Measurements from ENCODE around the gene RAC2.

RAC2 gene

DNA sequence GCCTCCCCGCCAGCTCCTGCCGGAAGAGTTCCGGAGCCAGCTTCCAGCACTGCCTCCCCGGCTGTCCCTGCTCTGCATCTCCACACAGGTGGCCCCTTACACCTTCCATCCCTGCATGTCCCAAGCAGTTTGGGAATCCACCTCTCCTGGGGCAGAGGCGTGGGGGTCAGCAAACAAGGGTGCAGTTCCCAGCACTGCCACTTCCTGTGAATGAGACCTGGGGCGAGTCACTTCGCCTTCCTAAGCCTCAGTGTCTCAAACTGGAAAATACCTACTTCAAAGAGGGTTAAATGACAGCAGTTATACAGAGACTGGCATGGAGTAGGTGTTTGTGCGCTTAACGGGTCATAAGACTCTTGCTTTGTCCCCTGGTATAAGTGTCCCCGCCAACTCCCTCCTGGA is 43.5 kb upstream of the RAC2 start:
- TF ChIP-seq, protein P1, sequence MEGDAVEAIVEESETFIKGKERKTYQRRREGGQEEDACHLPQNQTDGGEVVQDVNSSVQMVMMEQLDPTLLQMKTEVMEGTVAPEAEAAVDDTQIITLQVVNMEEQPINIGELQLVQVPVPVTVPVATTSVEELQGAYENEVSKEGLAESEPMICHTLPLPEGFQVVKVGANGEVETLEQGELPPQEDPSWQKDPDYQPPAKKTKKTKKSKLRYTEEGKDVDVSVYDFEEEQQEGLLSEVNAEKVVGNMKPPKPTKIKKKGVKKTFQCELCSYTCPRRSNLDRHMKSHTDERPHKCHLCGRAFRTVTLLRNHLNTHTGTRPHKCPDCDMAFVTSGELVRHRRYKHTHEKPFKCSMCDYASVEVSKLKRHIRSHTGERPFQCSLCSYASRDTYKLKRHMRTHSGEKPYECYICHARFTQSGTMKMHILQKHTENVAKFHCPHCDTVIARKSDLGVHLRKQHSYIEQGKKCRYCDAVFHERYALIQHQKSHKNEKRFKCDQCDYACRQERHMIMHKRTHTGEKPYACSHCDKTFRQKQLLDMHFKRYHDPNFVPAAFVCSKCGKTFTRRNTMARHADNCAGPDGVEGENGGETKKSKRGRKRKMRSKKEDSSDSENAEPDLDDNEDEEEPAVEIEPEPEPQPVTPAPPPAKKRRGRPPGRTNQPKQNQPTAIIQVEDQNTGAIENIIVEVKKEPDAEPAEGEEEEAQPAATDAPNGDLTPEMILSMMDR (IDR thresholded peaks at IDR 0.05), result no peak

DNA sequence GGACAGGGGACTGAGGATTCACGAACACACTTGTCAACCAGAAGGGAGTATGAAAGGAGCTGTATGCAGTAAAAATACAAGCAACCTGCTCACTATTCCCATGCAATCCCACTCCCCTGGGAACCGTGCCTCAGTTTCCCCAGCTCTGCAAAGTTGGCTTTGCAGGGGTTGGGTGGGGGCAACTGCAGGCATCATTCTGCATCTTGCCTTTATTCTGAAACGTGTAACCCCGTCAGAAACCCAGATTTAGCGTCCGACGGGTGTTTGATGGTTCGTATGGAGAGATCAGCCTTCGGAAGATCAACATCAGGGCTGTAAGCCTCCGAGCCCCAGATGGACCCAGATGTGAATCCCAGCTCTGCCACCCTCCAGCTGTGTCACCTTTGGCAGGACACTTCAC is 41.9 kb upstream of the RAC2 start:
- TF ChIP-seq, protein P1 (IDR thresholded peaks at IDR 0.05), result no peak

DNA sequence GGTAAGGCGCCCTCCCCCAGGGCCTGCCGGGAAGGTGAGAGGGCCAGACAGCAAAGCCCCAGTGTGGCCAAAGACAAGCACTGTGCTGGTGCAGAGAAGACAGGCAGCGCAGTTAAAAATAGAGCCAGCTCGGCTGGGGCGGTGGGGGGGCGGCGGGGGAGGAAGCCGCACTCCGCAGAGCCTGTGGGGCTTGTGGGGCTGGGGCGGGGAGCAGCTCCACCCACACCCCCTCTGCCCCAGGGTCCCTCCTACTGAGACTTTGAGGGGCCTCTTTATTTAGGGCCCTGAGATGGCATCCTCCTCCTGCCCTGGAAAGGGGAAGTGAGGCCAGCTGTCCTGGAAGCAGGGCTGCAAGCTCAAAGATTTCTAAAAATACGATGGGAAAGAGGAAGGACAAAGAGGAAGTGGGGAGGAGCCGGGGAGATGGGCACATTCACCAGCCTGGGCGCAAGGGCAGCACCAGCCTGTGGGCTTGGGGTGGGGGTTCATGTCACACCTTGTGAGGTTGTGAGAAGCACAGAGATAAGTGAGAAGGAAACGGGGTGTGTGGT is 40.8 kb upstream of the RAC2 start:
- TF ChIP-seq, protein P1 (IDR thresholded peaks at IDR 0.05), result no peak

GRCh38 chr22:37284126-37284804 is 40.2 kb upstream of the RAC2 start:
- TF ChIP-seq, protein P1 (IDR thresholded peaks at IDR 0.05), result no peak

- TF ChIP-seq, protein P1 (IDR thresholded peaks at IDR 0.05), result no peak
Observed at GRCh38 chr22:37283393-37283937, 39.4 kb upstream of the RAC2 start.

DNA sequence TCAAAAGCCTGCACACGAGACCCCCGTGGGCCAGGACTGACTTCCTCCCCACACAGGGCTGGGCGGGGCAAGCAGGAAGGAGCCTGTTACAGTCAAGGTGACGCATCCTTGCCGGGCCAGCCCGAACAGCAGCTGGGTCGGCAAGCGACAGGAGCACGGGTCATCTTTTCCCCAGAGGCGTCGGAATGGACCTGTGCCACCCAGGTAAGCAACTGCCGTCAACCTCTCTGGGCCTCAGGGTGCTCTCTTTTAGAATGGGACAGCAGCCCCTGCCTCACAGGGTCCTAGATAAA is 38.3 kb upstream of the RAC2 start, which contains the start of gene CYTH4:
TSS of gene CYTH4 (plus strand) at position 124 of the 293 bp plus-strand sequence. CDS start at position 186, 62 bp downstream.
- TF ChIP-seq, protein P1 (IDR thresholded peaks at IDR 0.05), result no peak

- TF ChIP-seq, protein P1 (IDR thresholded peaks at IDR 0.05), result no peak
Observed at GRCh38 chr22:37281646-37282384, 37.7 kb upstream of the RAC2 start.
